ENCODE measurements around the gene KRAS.

GRCh38 chr12:25278269-25278668 lies 27.5 kb upstream of the KRAS start:
- no peak for TF ChIP-seq CTCF (IDR thresholded peaks at IDR 0.05)
- TF ChIP-seq POLR2A (IDR thresholded peaks at IDR 0.05): no peak
